Gastroesophageal sphincter (tissue), 4 donors: ENCODE results near the gene TEX2. TPM values are rescaled to one million over a fixed set of nuclear protein-coding genes. Genes with fewer than 3 reads are reported as not detected.

ENCODE experiments used
- ATAC-seq: fragments of 150-250 bp; one replicate; pipeline ENCODE4 v1.9.1; 2016; ENCODE audit warnings: mild to moderate bottlenecking, moderate library complexity
- H3K27ac ChIP-seq, 4 donors: fragments of 200-600 bp; sonication (generic) in 3 of 4; 1 replicate in 3 of 4; 2 replicates in 1 of 4; pipeline ENCODE4 v1.5.1; 2016 to 2019
- H3K27me3 ChIP-seq: fragments of 200-600 bp; sonication (generic); one replicate; pipeline ENCODE4 v1.5.1; 2019
- H3K36me3 ChIP-seq, 2 donors: fragments of 200-600 bp; sonication (generic); one replicate each; pipeline ENCODE4 v1.5.1; 2019; ENCODE audit warnings: control low read depth in 1 of 2
- H3K4me1 ChIP-seq, 3 donors: fragments of 200-600 bp; sonication (generic); 1 replicate in 2 of 3; 2 replicates in 1 of 3; pipeline ENCODE4 v1.5.1; 2016 to 2019; ENCODE audit warnings: control low read depth in 2 of 3
- H3K4me3 ChIP-seq, 2 donors: fragments of 200-600 bp; sonication (generic); one replicate each; pipeline ENCODE4 v1.5.1; 2019; ENCODE audit warnings: mild to moderate bottlenecking in 1 of 2, moderate library complexity in 1 of 2
- H3K9me3 ChIP-seq, 3 donors: fragments of 200-600 bp; sonication (generic); one replicate each; pipeline ENCODE4 v1.5.1; 2017 to 2019; ENCODE audit warnings: control low read depth in 2 of 3
- EP300 ChIP-seq: sonication (generic); formaldehyde crosslinking; IDR thresholded peaks from one replicate; pipeline ENCODE4 v1.6.1; 2017; ENCODE audit warnings: antibody characterized with exemption, mild to moderate bottlenecking
- POLR2A ChIP-seq, 2 donors: fragments of 450-650 bp; IDR thresholded peaks; one replicate each; pipeline ENCODE4 v1.6.1; 2017; ENCODE audit warnings: antibody characterized with exemption in 2 of 2, mild to moderate bottlenecking in 2 of 2, moderate library complexity in 1 of 2
- POLR2AphosphoS5 ChIP-seq: sonication (generic); formaldehyde crosslinking; IDR thresholded peaks from one replicate; pipeline ENCODE4 v1.6.1; 2017; ENCODE audit warnings: antibody characterized with exemption
- WGBS, 2 donors: methylation state at CpG; one replicate each; pipeline ENCODE4 v1.1.5; 2018; ENCODE audit warnings: low coverage in 1 of 2; 5-methylcytosine and 5-hydroxymethylcytosine counted together
- total RNA-seq, 4 donors: library from RNA; depleted of rRNA; stranded (reverse); fragments of >200 nt; gene quantifications; one replicate each; pipeline ENCODE4 v1.1.0, GENCODE V29; 2016
- TF ChIP-seq, protein P1 (sequence below), 4 experiments: fragments of 200-600 bp in 2 of 4; fragments of 450-650 bp in 2 of 4; sonication (generic) in 1 of 4; IDR thresholded peaks; one replicate each; pipeline ENCODE4 v1.5.1; 2017 to 2019; ENCODE audit warnings: antibody characterized with exemption in 4 of 4, mild to moderate bottlenecking in 2 of 4, moderate library complexity in 2 of 4

Gene TEX2
- total RNA-seq, 4 donors from 2014 or later = 37.8 to 60.9 (median 47.0) TPM

DNA sequence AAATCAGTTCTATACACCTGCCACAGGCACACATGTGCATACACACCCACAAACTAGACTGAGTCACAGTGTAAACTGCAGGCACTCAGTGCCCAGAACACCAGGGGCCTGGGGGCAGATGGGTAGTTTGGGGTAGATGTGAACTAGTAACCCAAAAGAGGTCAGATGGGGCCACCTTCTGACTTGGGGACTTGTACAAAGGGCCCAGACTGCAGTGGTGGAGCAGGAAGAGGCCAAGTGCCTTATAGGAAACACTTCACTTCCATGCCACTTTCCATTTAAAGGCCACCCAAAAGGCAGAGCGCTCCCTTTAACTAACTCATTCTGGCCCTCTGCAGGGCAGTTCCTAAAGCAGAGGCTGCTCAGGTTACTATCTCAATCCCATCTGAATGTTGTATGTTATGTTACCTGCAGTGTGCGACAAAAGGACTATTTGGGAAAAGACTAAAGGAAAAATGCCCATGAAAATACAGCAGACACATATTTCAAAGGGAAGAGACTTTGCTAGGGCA is 105.3 kb downstream of the TEX2 start:
- peaks cover 0 to 39% of the 10 kb centered on the region in 2 donors for H3K36me3 ChIP-seq
- no peak overlapping the region for H3K4me3 ChIP-seq
- WGBS, 2 donors = 92 to 100% methylated on average over 1 to 2 of the region's 2 CpGs
- no peak for TF ChIP-seq POLR2A (IDR thresholded peaks at IDR 0.05)
- ATAC-seq = no peak
- H3K27ac ChIP-seq = no peak overlapping the region
- H3K27me3 ChIP-seq = no peaks in the 10 kb centered on the region
- no peaks in the 10 kb centered on the region for H3K9me3 ChIP-seq
- peaks cover 0 to 25% (median 14%) of the 10 kb centered on the region in 3 donors for H3K4me1 ChIP-seq

DNA sequence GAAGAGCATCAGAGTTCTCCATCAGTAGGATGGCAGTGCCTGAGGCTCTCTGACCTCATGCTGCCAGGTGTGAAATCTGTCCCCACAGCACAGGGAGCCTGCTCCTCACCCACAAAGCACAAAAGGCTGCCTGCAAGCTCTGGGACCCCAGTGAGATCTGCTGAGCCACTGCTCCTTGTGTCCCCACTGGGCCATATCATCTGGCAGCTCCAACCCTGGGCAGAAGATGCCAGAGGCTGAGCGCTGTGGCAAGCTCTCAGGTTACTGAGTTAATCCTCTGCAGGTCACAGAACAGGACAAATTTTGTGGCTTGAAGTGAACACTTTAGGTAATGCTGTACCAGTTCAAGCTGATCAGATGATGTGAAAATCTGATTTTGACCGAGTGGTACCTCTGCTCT is 106.4 kb downstream of the TEX2 start:
- H3K27ac ChIP-seq = peak overlapping the region in 3 of 4 donors; percentile 38 to 76 (median 61)
- TF ChIP-seq POLR2A (IDR thresholded peaks at IDR 0.05) (no peak), POLR2AphosphoS5 (no peak), EP300 (no peak)
- TF ChIP-seq, protein P1, sequence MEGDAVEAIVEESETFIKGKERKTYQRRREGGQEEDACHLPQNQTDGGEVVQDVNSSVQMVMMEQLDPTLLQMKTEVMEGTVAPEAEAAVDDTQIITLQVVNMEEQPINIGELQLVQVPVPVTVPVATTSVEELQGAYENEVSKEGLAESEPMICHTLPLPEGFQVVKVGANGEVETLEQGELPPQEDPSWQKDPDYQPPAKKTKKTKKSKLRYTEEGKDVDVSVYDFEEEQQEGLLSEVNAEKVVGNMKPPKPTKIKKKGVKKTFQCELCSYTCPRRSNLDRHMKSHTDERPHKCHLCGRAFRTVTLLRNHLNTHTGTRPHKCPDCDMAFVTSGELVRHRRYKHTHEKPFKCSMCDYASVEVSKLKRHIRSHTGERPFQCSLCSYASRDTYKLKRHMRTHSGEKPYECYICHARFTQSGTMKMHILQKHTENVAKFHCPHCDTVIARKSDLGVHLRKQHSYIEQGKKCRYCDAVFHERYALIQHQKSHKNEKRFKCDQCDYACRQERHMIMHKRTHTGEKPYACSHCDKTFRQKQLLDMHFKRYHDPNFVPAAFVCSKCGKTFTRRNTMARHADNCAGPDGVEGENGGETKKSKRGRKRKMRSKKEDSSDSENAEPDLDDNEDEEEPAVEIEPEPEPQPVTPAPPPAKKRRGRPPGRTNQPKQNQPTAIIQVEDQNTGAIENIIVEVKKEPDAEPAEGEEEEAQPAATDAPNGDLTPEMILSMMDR (IDR thresholded peaks at IDR 0.05) = no peak
- H3K27me3 ChIP-seq = no peaks in the 10 kb centered on the region
- peaks cover 0 to 45% of the 10 kb centered on the region in 2 donors for H3K36me3 ChIP-seq
- no peak for ATAC-seq
- H3K9me3 ChIP-seq = no peaks in the 10 kb centered on the region
- H3K4me1 ChIP-seq = peaks cover 0 to 25% (median 14%) of the 10 kb centered on the region in 3 donors
- H3K4me3 ChIP-seq = no peak overlapping the region
- 88 to 100% methylated on average over 1 of the region's 2 CpGs for WGBS, 2 donors

DNA sequence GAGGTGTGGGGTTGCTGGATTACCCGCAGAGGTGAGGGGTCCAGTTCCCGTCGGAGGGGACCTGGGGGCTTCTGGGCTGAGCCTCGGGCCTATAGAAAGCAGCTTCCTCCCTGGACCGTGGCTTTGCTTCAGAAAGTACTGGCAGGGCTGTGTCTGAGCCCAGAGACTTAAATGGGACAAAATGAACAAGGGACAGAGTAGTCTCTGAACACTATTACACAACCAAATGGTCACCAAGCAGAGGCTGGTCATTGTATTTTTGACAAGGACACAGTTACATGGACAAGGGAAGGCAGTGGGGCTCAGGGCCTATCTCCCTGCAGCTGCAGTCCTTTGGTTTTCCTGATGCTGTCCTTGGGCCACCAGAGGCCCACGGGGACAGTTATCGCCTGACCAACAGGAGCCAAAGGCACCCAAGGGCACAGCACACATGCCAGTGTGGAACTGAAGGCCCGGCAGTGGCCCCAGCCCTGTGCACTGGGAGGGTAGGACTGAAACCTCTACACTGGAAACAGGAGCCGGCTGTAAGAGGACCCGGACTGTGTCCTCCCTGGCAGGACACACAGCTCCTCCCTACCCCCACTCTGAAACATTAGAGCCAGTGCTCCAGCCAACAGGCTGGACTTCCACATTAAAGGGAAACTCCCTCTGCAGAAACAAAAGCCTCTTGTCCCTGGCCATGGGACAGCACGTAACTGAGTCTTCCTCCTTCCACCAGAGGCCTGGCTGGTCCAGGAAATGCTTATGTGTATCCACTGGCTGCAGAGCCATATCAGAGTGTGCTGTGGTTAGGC is 107.1 kb downstream of the TEX2 start:
- peaks cover 0 to 25% (median 14%) of the 10 kb centered on the region in 3 donors for H3K4me1 ChIP-seq
- TF ChIP-seq, protein P1 (IDR thresholded peaks at IDR 0.05) = peak in 1 of 4 experiments; percentile 10
- TF ChIP-seq POLR2AphosphoS5 = no peak
- H3K4me3 ChIP-seq = no peak overlapping the region
- ATAC-seq = peak; percentile 79
- no peaks in the 10 kb centered on the region for H3K27me3 ChIP-seq
- peak overlapping the region in 3 of 4 donors; percentile 61 to 76 (median 72) for H3K27ac ChIP-seq
- H3K36me3 ChIP-seq = peaks cover 0 to 42% of the 10 kb centered on the region in 2 donors
- H3K9me3 ChIP-seq = no peaks in the 10 kb centered on the region
- 87% methylated on average over 5 of the region's 11 CpGs; no CpG with 5 or more reads in 1 of the 2 donors for WGBS, 2 donors

DNA sequence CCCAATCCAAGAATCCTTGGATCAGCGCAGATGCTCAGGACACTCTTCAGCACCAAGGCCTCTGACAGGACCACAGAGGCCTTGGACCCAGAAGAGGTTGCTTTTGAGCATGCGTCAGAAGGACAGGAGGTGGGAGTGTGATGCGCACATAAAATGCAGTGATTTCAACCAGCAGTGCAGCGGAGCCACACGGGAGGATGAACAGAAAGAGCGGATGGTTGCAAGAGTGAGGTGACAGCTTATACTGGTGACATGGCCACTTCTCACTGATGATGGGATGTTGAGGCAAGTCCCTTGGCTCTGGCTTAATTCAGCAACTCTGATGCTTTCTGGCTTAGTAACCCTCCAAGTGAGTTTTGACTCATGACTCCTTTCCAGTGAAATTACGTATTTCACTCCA is 107.9 kb downstream of the TEX2 start:
- H3K4me3 ChIP-seq = no peak overlapping the region
- H3K9me3 ChIP-seq = no peaks in the 10 kb centered on the region
- peaks cover 0 to 25% (median 14%) of the 10 kb centered on the region in 3 donors for H3K4me1 ChIP-seq
- peak overlapping the region in 3 of 4 donors; percentile 25 to 76 (median 61) for H3K27ac ChIP-seq
- H3K27me3 ChIP-seq = no peaks in the 10 kb centered on the region
- 98 to 100% methylated on average over 6 to 7 of the region's 7 CpGs for WGBS, 2 donors
- ATAC-seq = no peak
- TF ChIP-seq POLR2A (IDR thresholded peaks at IDR 0.05) (no peak), EP300 (no peak), POLR2AphosphoS5 (no peak)
- TF ChIP-seq, protein P1 (IDR thresholded peaks at IDR 0.05) = no peak
- peaks cover 0 to 42% of the 10 kb centered on the region in 2 donors for H3K36me3 ChIP-seq

DNA sequence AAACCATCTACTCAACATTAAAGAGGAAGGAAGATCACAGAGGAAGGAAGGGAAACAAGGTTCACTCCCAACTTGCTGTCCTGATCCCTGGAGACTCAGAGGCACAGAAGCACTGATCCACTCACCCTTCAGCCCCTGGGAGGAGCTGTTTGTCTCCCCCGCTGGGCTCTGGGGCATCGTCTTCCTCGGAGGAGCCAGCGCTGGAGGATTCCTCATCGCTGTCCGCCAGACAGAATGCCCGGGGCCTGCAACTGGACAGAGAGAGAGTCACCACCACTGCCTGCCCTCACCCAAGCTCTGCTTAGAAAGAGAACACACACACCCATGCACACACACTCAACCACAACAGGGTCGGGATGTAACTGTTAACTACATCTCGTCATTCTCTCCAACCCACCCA is 108.3 kb downstream of the TEX2 start:
- peaks cover 0 to 25% (median 14%) of the 10 kb centered on the region in 3 donors for H3K4me1 ChIP-seq
- H3K27ac ChIP-seq = peak overlapping the region in 3 of 4 donors; percentile 25 to 76 (median 61)
- no peaks in the 10 kb centered on the region for H3K27me3 ChIP-seq
- no peak for TF ChIP-seq EP300
- TF ChIP-seq, protein P1 (IDR thresholded peaks at IDR 0.05) = no peak
- no peak for TF ChIP-seq POLR2AphosphoS5
- no peak for TF ChIP-seq POLR2A (IDR thresholded peaks at IDR 0.05)
- no peak overlapping the region for H3K4me3 ChIP-seq
- ATAC-seq = no peak
- no peaks in the 10 kb centered on the region for H3K9me3 ChIP-seq
- peaks cover 0 to 42% of the 10 kb centered on the region in 2 donors for H3K36me3 ChIP-seq
- 78 to 82% methylated on average over 6 to 9 of the region's 9 CpGs for WGBS, 2 donors
